ENCODE measurements around the gene DPP8.
"Not testable (repeated sequence)": the region's sequence is repeated elsewhere in the genome, so short reads cannot be mapped to it uniquely, and the experiment has no call there.

DPP8 gene

DNA sequence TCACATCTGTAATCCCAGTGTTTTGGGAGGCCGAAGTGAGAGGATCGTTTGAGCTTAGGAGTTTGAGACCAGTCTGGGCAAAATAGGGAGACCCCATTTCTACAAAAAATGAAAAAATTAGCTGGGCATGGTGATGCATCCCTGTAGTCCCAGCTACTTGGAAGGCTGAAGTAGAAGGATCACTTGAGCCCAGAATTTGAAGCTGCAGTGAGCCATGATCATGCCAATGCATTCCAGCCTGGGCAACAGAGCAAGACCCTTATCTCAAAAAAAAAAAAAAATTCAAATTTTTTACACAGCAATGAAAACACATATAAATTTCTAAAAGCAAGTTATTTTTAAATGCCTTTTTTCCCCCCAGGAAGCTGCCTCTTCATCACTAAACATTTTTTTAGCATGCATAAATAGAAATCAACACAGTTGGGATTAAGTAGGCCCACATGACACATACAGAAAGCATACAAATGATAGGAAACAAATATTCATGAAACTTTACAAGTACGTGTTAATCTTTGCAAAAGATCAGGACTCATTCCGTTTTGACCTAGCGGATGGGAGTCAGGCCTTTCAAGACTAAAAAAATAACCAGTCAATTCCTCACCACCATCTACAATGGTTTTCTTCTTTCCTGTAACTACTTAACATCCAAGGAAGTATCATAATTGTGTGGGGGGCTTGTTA is 49.1 kb downstream of the DPP8 start:
- DNase-seq, result no peak
- Histone ChIP-seq H3K4ac (ENCODE audit: low read depth in 1 of 2, low read length in 2 of 2) (no peak overlapping the region), H3K79me1 (replicated peaks; ENCODE audit: low read length, poor library complexity, severe bottlenecking) (peaks cover 14% of the 10 kb centered on the region), H3K4me2 (ENCODE audit: low read length, poor library complexity, severe bottlenecking) (no peak overlapping the region), H2BK15ac (ENCODE audit: low read depth, poor library complexity, severe bottlenecking) (no peak overlapping the region), H2AFZ (ENCODE audit: low read depth, low read length) (no peak overlapping the region), H4K8ac (ENCODE audit: low read length) (no peak overlapping the region), H3K4me3 (ENCODE audit: insufficient read depth in 1 of 2, low read depth in 1 of 2, low read length in 2 of 2) (no peak overlapping the region), H3K27me3 (ENCODE audit: control insufficient read depth in 1 of 2, insufficient read depth in 1 of 2, low read length in 2 of 2) (no peaks in the 10 kb centered on the region), H3K18ac (ENCODE audit: low read depth in 1 of 2, low read length in 2 of 2) (no peak overlapping the region), H3K23ac (ENCODE audit: low read length in 2 of 2) (no peak overlapping the region), H3K9me3 (ENCODE audit: control insufficient read depth, low read length) (no peaks in the 10 kb centered on the region), H3K4me1 (ENCODE audit: control insufficient read depth, insufficient read depth, low read depth, low read length) (no peaks in the 10 kb centered on the region), H3K36me3 (ENCODE audit: control insufficient read depth in 1 of 2, insufficient read depth in 2 of 2, low read depth in 1 of 2, low read length in 2 of 2) (peaks cover 33 to 85% of the 10 kb centered on the region in 2 experiments), H2BK120ac (ENCODE audit: low read depth, low read length) (no peak overlapping the region), H2BK12ac (ENCODE audit: low read length in 2 of 2) (no peak overlapping the region), H3K27ac (ENCODE audit: low read length, poor library complexity, severe bottlenecking) (no peak overlapping the region), H2AK5ac (ENCODE audit: low read length, severe bottlenecking) (no peak overlapping the region), H3K14ac (ENCODE audit: low read length in 2 of 2) (no peak overlapping the region), H2BK5ac (ENCODE audit: low read depth, low read length, poor library complexity, severe bottlenecking) (no peak overlapping the region), H3K9ac (ENCODE audit: low read length) (no peak overlapping the region), H4K91ac (ENCODE audit: low read length) (no peak overlapping the region)
- 94% methylated on average over 5 of the region's 5 CpGs for WGBS

DNA sequence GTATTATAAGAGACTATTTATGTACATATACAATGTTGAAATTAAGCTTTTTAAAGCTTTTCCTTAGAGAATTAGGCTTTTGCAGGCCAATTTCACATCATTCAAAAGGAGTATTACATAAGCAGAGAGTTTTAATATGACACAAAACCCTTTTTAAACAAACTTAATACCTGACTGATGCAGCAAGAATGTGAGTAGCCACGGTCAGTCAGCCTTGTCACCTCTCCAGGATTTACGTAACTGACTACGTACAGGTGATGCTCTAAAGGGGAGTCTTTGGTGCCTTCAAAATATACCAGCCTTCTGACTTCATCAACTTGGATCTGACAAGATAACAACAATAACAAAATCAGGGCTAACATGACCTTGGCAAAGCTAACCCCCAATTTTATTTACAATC is 50.6 kb downstream of the DPP8 start:
- no peak overlapping the region for H3K14ac ChIP-seq (ENCODE audit: low read length in 2 of 2)
- no peaks in the 10 kb centered on the region for H3K4me1 ChIP-seq (ENCODE audit: control insufficient read depth, insufficient read depth, low read depth, low read length)
- H2BK12ac ChIP-seq (ENCODE audit: low read length in 2 of 2), result no peak overlapping the region
- no peak overlapping the region for H3K18ac ChIP-seq (ENCODE audit: low read depth in 1 of 2, low read length in 2 of 2)
- DNase-seq, result no peak
- peaks cover 32 to 83% of the 10 kb centered on the region in 2 experiments for H3K36me3 ChIP-seq (ENCODE audit: control insufficient read depth in 1 of 2, insufficient read depth in 2 of 2, low read depth in 1 of 2, low read length in 2 of 2)
- no peak overlapping the region for H3K4ac ChIP-seq (ENCODE audit: low read depth in 1 of 2, low read length in 2 of 2)
- no peak overlapping the region for H4K8ac ChIP-seq (ENCODE audit: low read length)
- H2BK120ac ChIP-seq (ENCODE audit: low read depth, low read length), result no peak overlapping the region
- H4K91ac ChIP-seq (ENCODE audit: low read length), result no peak overlapping the region
- no peak overlapping the region for H3K4me3 ChIP-seq (ENCODE audit: insufficient read depth in 1 of 2, low read depth in 1 of 2, low read length in 2 of 2)
- peaks cover 10% of the 10 kb centered on the region for H3K79me1 ChIP-seq (replicated peaks; ENCODE audit: low read length, poor library complexity, severe bottlenecking)
- WGBS, result 91% methylated on average over 3 of the region's 3 CpGs
- no peak overlapping the region for H3K27ac ChIP-seq (ENCODE audit: low read length, poor library complexity, severe bottlenecking)
- H2BK15ac ChIP-seq (ENCODE audit: low read depth, poor library complexity, severe bottlenecking), result no peak overlapping the region
- H3K9me3 ChIP-seq (ENCODE audit: control insufficient read depth, low read length), result no peaks in the 10 kb centered on the region
- no peak overlapping the region for H2AK5ac ChIP-seq (ENCODE audit: low read length, severe bottlenecking)
- H3K27me3 ChIP-seq (ENCODE audit: control insufficient read depth in 1 of 2, insufficient read depth in 1 of 2, low read length in 2 of 2), result no peaks in the 10 kb centered on the region
- H2BK5ac ChIP-seq (ENCODE audit: low read depth, low read length, poor library complexity, severe bottlenecking), result no peak overlapping the region
- H3K23ac ChIP-seq (ENCODE audit: low read length in 2 of 2), result no peak overlapping the region
- H3K9ac ChIP-seq (ENCODE audit: low read length), result no peak overlapping the region
- H2AFZ ChIP-seq (ENCODE audit: low read depth, low read length), result no peak overlapping the region
- H3K4me2 ChIP-seq (ENCODE audit: low read length, poor library complexity, severe bottlenecking), result no peak overlapping the region

DNA sequence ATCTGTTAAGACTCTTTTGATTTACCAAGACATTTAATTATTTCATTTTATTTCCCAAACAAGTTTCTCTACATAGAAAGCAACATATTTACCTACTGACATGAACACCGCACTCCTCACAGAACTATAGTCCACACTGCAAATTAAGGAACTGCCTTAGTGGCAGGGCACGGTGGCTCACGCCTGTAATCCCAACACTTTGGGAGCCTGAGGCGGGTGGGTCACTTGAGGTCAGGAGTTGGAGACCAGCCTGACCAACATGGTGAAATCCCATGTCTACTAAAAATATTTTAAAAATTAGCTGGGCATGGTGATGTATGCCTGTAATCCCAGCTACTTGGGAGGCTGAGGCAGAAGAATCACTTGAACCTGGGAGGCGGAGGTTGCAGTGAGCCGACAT is 54.4 kb downstream of the DPP8 start:
- H3K9ac ChIP-seq (ENCODE audit: low read length); H2BK5ac ChIP-seq (ENCODE audit: low read depth, low read length, poor library complexity, severe bottlenecking); H3K18ac ChIP-seq (ENCODE audit: low read depth in 1 of 2, low read length in 2 of 2); H3K14ac ChIP-seq (ENCODE audit: low read length in 2 of 2); H3K27me3 ChIP-seq (ENCODE audit: control insufficient read depth in 1 of 2, insufficient read depth in 1 of 2, low read length in 2 of 2); H4K91ac ChIP-seq (ENCODE audit: low read length); H2AK5ac ChIP-seq (ENCODE audit: low read length, severe bottlenecking); H2BK120ac ChIP-seq (ENCODE audit: low read depth, low read length); H3K4me2 ChIP-seq (ENCODE audit: low read length, poor library complexity, severe bottlenecking); H2AFZ ChIP-seq (ENCODE audit: low read depth, low read length); H3K4me1 ChIP-seq (ENCODE audit: control insufficient read depth, insufficient read depth, low read depth, low read length); H3K27ac ChIP-seq (ENCODE audit: low read length, poor library complexity, severe bottlenecking); H2BK12ac ChIP-seq (ENCODE audit: low read length in 2 of 2); H2BK15ac ChIP-seq (ENCODE audit: low read depth, poor library complexity, severe bottlenecking); H3K9me3 ChIP-seq (ENCODE audit: control insufficient read depth, low read length); H3K4ac ChIP-seq (ENCODE audit: low read depth in 1 of 2, low read length in 2 of 2); H4K8ac ChIP-seq (ENCODE audit: low read length); H3K23ac ChIP-seq (ENCODE audit: low read length in 2 of 2); DNase-seq; H3K4me3 ChIP-seq (ENCODE audit: insufficient read depth in 1 of 2, low read depth in 1 of 2, low read length in 2 of 2): not testable (repeated sequence)
- Histone ChIP-seq H3K79me1 (replicated peaks; ENCODE audit: low read length, poor library complexity, severe bottlenecking) (peaks cover 14% of the 10 kb centered on the region), H3K36me3 (ENCODE audit: control insufficient read depth in 1 of 2, insufficient read depth in 2 of 2, low read depth in 1 of 2, low read length in 2 of 2) (peaks cover 36 to 91% of the 10 kb centered on the region in 2 experiments)
- 94% methylated on average over 6 of the region's 6 CpGs for WGBS

DNA sequence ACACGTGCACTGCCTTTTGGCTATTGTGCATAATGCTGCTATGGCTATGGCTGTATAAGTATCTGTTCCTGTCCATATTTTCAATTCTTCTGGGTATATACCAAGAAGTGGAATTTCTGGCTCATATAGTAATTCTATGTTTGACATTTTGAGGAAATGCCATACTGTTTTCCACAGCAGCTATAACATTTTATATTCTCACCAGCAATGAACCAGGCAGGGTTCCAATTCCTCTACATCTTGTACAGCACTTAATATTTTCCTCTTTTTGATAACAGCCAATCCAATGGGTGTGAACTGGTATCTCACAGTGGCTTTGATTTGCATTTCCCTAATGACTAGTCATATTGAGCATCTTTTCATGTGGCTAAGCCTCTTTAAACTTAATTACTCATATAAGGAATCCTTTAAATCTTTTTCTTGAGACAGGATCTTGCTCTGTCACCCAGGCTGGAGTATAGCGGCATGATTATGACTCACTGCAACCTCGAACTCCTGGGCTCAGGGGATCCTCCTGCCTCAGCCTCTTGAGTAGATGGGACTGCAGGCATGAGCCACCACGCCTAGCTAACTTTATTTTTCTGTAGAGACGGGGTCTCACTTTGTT is 56.6 kb downstream of the DPP8 start:
- Histone ChIP-seq H3K27me3 (ENCODE audit: control insufficient read depth in 1 of 2, insufficient read depth in 1 of 2, low read length in 2 of 2) (no peaks in the 10 kb centered on the region), H2BK15ac (ENCODE audit: low read depth, poor library complexity, severe bottlenecking) (no peak overlapping the region), H3K4me3 (ENCODE audit: insufficient read depth in 1 of 2, low read depth in 1 of 2, low read length in 2 of 2) (no peak overlapping the region), H4K8ac (ENCODE audit: low read length) (no peak overlapping the region), H2AK5ac (ENCODE audit: low read length, severe bottlenecking) (no peak overlapping the region), H3K4me2 (ENCODE audit: low read length, poor library complexity, severe bottlenecking) (no peak overlapping the region), H3K79me1 (replicated peaks; ENCODE audit: low read length, poor library complexity, severe bottlenecking) (peaks cover 19% of the 10 kb centered on the region), H2BK12ac (ENCODE audit: low read length in 2 of 2) (no peak overlapping the region), H2BK120ac (ENCODE audit: low read depth, low read length) (no peak overlapping the region), H2AFZ (ENCODE audit: low read depth, low read length) (no peak overlapping the region), H3K18ac (ENCODE audit: low read depth in 1 of 2, low read length in 2 of 2) (no peak overlapping the region), H4K91ac (ENCODE audit: low read length) (no peak overlapping the region), H3K4ac (ENCODE audit: low read depth in 1 of 2, low read length in 2 of 2) (no peak overlapping the region), H3K9me3 (ENCODE audit: control insufficient read depth, low read length) (no peaks in the 10 kb centered on the region), H3K23ac (ENCODE audit: low read length in 2 of 2) (no peak overlapping the region), H3K9ac (ENCODE audit: low read length) (no peak overlapping the region), H3K14ac (ENCODE audit: low read length in 2 of 2) (no peak overlapping the region), H3K36me3 (ENCODE audit: control insufficient read depth in 1 of 2, insufficient read depth in 2 of 2, low read depth in 1 of 2, low read length in 2 of 2) (peaks cover 38 to 91% of the 10 kb centered on the region in 2 experiments), H3K27ac (ENCODE audit: low read length, poor library complexity, severe bottlenecking) (no peak overlapping the region), H3K4me1 (ENCODE audit: control insufficient read depth, insufficient read depth, low read depth, low read length) (no peaks in the 10 kb centered on the region), H2BK5ac (ENCODE audit: low read depth, low read length, poor library complexity, severe bottlenecking) (no peak overlapping the region)
- 67% methylated on average over 5 of the region's 5 CpGs for WGBS
- peak; percentile 33 for DNase-seq

All from mesenchymal stem cell (in vitro differentiated cells and primary cell).